B cell (primary cell): ENCODE results near the gene HAND2. TPM values are rescaled to one million over a fixed set of nuclear protein-coding genes. Genes with fewer than 3 reads are reported as not detected.

Experiments
- ATAC-seq: fragments of 200-7000 bp; cut with Tn5 transposase; one replicate; pipeline ENCODE4 v1.10.0; 2021; ENCODE audit warnings: low read depth, mild to moderate bottlenecking, moderate number of reproducible peaks, moderate library complexity
- CTCF ChIA-PET: fragments of 350-600 bp; sonication (Branson Sonifier 250); formaldehyde crosslinking; loops from one replicate; lab custom pipeline; 2021; ENCODE audit warnings: antibody characterized with exemption, inconsistent platforms; lab: Charles Lee
- POLR2A ChIA-PET: fragments of 350-600 bp; sonication (Branson Sonifier 250); formaldehyde crosslinking; loops from one replicate; lab custom pipeline; 2021; ENCODE audit warnings: antibody characterized with exemption; lab: Charles Lee
- DNase-seq: peaks from one replicate; pipeline ENCODE4 v3.0.0; 2013
- H2AFZ ChIP-seq: 2 replicates; pipeline ENCODE4 v1.6.1; 2012; ENCODE audit warnings: mild to moderate bottlenecking, low read depth, low read length; ENCODE audit not compliant: insufficient read depth, poor library complexity, severe bottlenecking
- H3K27ac ChIP-seq, 2 donors: 1 replicate in 1 of 2; 2 replicates in 1 of 2; pipeline ENCODE4 v1.5.1; 2012 to 2013; ENCODE audit warnings: low read length in 2 of 2, mild to moderate bottlenecking in 2 of 2, moderate library complexity in 1 of 2
- H3K27me3 ChIP-seq, 4 experiments: fragments of 200-600 bp in 1 of 4; sonication (generic) in 1 of 4; replicated peaks in 1 of 4; 1 replicate in 2 of 4; 2 replicates in 2 of 4; pipeline versions ENCODE4 v1.6.1 to v1.7.0; 2013 to 2016; ENCODE audit warnings: low read length in 3 of 4, mild to moderate bottlenecking in 2 of 4, mixed read lengths in 1 of 4, moderate library complexity in 1 of 4; ENCODE audit not compliant: insufficient read depth in 4 of 4, control insufficient read depth in 3 of 4; ENCODE audit errors: control extremely low read depth in 1 of 4
- H3K36me3 ChIP-seq, 2 experiments: replicated peaks in 1 of 2; 1 replicate in 1 of 2; 2 replicates in 1 of 2; pipeline versions ENCODE4 v1.6.1 to v1.7.1; 2013; ENCODE audit warnings: low read length in 1 of 2; ENCODE audit not compliant: insufficient read depth in 2 of 2, control insufficient read depth in 1 of 2; ENCODE audit errors: control extremely low read depth in 1 of 2, extremely low read depth in 1 of 2
- H3K4me1 ChIP-seq, 2 donors: fragments of 200-600 bp in 1 of 2; sonication (generic) in 1 of 2; 1 replicate in 1 of 2; 2 replicates in 1 of 2; pipeline versions ENCODE4 v1.5.1 to v1.6.1; 2013 to 2017; ENCODE audit warnings: low read length in 2 of 2; ENCODE audit not compliant: control insufficient read depth in 2 of 2, insufficient read depth in 2 of 2
- H3K4me2 ChIP-seq: replicated peaks from 2 replicates; pipeline ENCODE3; 2012; ENCODE audit warnings: mild to moderate bottlenecking, low read depth, low read length; ENCODE audit not compliant: poor library complexity, severe bottlenecking
- H3K4me3 ChIP-seq, 5 experiments: fragments of 200-600 bp in 1 of 5; sonication (generic) in 1 of 5; 1 replicate in 3 of 5; 2 replicates in 2 of 5; pipeline versions ENCODE4 v1.5.1 to v1.7.0; 2011 to 2016; ENCODE audit warnings: low read length in 4 of 5, mild to moderate bottlenecking in 4 of 5, low read depth in 2 of 5, control low read depth in 1 of 5, moderate library complexity in 1 of 5; ENCODE audit not compliant: insufficient read depth in 1 of 5; ENCODE audit errors: control extremely low read depth in 1 of 5, extremely low read depth in 1 of 5
- H3K79me2 ChIP-seq: fragments of 200-600 bp; sonication (generic); one replicate; pipeline ENCODE4 v1.6.0; 2016; ENCODE audit warnings: low read length; ENCODE audit not compliant: control insufficient read depth, insufficient read depth
- H3K9ac ChIP-seq: fragments of 200-600 bp; sonication (generic); 2 replicates; pipeline ENCODE4 v1.6.1; 2017; ENCODE audit warnings: mild to moderate bottlenecking, low read length, moderate library complexity
- H3K9me3 ChIP-seq, 3 donors: one replicate each; pipeline versions ENCODE4 v1.6.1 to v1.7.1; 2013; ENCODE audit warnings: low read length in 2 of 3; ENCODE audit not compliant: control insufficient read depth in 2 of 3, insufficient read depth in 1 of 3; ENCODE audit errors: control extremely low read depth in 1 of 3
- H4K20me1 ChIP-seq: 2 replicates; pipeline ENCODE4 v1.6.0; 2012; ENCODE audit warnings: mild to moderate bottlenecking, low read length; ENCODE audit not compliant: insufficient read depth, control insufficient read depth, poor library complexity, severe bottlenecking
- H3K27ac Mint-ChIP-seq: one replicate; pipeline ENCODE4 v1.8.0; 2021; ENCODE audit warnings: mixed read lengths
- H3K27me3 Mint-ChIP-seq: one replicate; pipeline ENCODE4 v1.8.0; 2021; ENCODE audit warnings: mixed read lengths
- H3K4me1 Mint-ChIP-seq: one replicate; pipeline ENCODE4 v1.8.0; 2021; ENCODE audit warnings: mixed read lengths
- H3K4me3 Mint-ChIP-seq: one replicate; pipeline ENCODE4 v1.8.0; 2021; ENCODE audit warnings: mixed read lengths
- H3K9me3 Mint-ChIP-seq: one replicate; pipeline ENCODE4 v1.8.0; 2022; ENCODE audit warnings: mixed read lengths; ENCODE audit not compliant: insufficient read depth
- EZH2 ChIP-seq: IDR thresholded peaks from 2 replicates; pipeline ENCODE4 v1.6.1; 2012; ENCODE audit warnings: borderline replicate concordance, low read depth, mild to moderate bottlenecking, moderate library complexity, low read length; ENCODE audit not compliant: insufficient read depth, poor library complexity, severe bottlenecking
- whole genome bisulfite sequencing: methylation state at CpG from one replicate; pipeline ENCODE4 v1.1.5; 2013; ENCODE audit warnings: missing lambda C conversion rate; ENCODE audit not compliant: insufficient coverage; 5-methylcytosine and 5-hydroxymethylcytosine counted together
- intact Hi-C: fragments of 100-400 bp; cut with micrococcal nuclease; formaldehyde crosslinking; loops from one replicate; pipeline ENCODE4 v1.10.0; 2022
- polyA plus RNA-seq: library from polyadenylated mRNA; depleted of rRNA; stranded (reverse); fragments of >200 nt; gene quantifications from 2 replicates; pipeline ENCODE4 v1.2.3, GENCODE V29; 2012
- total RNA-seq, 2 donors: library from RNA; stranded (reverse); fragments of 120-200 nt in 1 of 2; gene quantifications; 1 replicate in 1 of 2; 2 replicates in 1 of 2; pipeline versions ENCODE4 v1.2.3 to v1.2.4, GENCODE V29; 2013 to 2022
- TF ChIP-seq, protein P1 (sequence below): fragments of 200-600 bp; IDR thresholded peaks from one replicate; pipeline ENCODE4 v1.8.0; 2022; ENCODE audit warnings: antibody characterized with exemption, mild to moderate bottlenecking

HAND2 gene
- total and polyA plus RNA-seq, 2 donors (not counting 1 experiment from before 2014, with no cell fraction given), result not detected

DNA sequence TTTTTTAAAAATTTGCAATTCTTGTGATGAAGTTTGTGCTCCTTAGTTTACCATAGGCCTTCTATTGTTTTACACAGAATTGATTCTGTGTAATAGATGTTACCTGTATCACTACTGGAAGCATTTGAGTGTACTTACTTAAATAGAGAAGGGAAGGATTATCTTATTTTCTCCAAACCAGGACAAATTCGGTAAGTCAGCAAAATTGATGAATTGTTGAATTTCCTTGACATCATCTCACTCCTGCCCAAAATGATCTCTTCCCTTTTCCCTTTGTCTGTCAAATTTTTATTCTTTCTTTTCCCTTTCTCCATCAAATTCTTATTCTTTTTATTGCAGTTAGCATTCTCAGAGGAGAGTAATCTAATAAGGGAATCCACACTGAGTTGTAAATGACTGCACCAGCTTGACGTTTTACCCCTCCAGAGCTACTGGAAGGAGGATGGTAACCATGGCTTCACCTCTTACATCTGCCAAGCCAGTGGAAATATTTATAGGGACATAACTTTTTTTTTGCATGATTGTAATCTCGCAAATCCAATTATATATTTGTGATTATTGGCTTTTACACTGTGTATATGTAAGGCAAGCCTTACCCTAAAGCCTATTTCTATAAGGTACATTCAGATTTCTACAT is 42.6 kb upstream of the HAND2 start:
- Histone ChIP-seq H3K36me3 (no peaks in the 10 kb centered on the region), H3K4me1 (no peaks in the 10 kb centered on the region), H3K27me3 (peaks cover 0 to 3% (median 0%) of the 10 kb centered on the region in 4 experiments), H3K4me2 (no peak overlapping the region), H3K9me3 (no peaks in the 10 kb centered on the region), H3K9ac (no peak overlapping the region), H3K79me2 (no peaks in the 10 kb centered on the region), H3K4me3 (no peak overlapping the region), H3K27ac (no peak overlapping the region), H2AFZ (no peak overlapping the region), H4K20me1 (no peaks in the 10 kb centered on the region)
- H3K9me3 Mint-ChIP-seq, result no peaks in the 10 kb centered on the region
- intact Hi-C loops, result no loop called here
- no peak for TF ChIP-seq EZH2
- TF ChIP-seq, protein P1, sequence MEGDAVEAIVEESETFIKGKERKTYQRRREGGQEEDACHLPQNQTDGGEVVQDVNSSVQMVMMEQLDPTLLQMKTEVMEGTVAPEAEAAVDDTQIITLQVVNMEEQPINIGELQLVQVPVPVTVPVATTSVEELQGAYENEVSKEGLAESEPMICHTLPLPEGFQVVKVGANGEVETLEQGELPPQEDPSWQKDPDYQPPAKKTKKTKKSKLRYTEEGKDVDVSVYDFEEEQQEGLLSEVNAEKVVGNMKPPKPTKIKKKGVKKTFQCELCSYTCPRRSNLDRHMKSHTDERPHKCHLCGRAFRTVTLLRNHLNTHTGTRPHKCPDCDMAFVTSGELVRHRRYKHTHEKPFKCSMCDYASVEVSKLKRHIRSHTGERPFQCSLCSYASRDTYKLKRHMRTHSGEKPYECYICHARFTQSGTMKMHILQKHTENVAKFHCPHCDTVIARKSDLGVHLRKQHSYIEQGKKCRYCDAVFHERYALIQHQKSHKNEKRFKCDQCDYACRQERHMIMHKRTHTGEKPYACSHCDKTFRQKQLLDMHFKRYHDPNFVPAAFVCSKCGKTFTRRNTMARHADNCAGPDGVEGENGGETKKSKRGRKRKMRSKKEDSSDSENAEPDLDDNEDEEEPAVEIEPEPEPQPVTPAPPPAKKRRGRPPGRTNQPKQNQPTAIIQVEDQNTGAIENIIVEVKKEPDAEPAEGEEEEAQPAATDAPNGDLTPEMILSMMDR, result no peak
- no peak overlapping the region for H3K4me3 Mint-ChIP-seq
- POLR2A ChIA-PET, result no interaction called here
- ATAC-seq (no peak), DNase-seq (no peak)
- H3K27ac Mint-ChIP-seq, result no peak overlapping the region
- CTCF ChIA-PET, result no interaction called here
- H3K4me1 Mint-ChIP-seq, result no peaks in the 10 kb centered on the region
- H3K27me3 Mint-ChIP-seq, result peaks cover 6% of the 10 kb centered on the region
- no CpG with 5 or more reads among the region's 3 CpGs for WGBS

DNA sequence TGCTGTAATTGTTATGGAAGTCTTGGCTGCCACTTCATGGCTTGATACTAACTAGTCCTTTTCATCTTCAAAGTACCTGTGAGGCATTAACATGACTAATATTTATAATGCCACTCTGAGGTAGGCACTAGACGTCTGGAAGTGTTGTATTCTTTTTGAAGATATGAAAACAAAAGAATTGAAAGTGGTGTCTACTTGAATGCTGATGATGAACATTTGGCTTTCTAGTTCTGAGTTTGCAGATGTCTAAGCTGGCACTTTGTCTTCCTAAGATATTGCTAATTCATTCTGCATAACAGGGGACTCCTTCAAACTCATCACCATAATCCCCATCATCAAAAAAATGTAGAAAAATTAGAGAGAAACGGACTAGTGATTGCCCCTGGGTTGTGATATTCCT is 41.6 kb upstream of the HAND2 start:
- H3K27ac Mint-ChIP-seq, result no peak overlapping the region
- peaks cover 0 to 3% (median 0%) of the 10 kb centered on the region in 4 experiments for H3K27me3 ChIP-seq
- no peak overlapping the region for H3K4me3 ChIP-seq
- WGBS, result no CpG with 5 or more reads among the region's 2 CpGs
- no peaks in the 10 kb centered on the region for H3K36me3 ChIP-seq
- H3K27me3 Mint-ChIP-seq, result peaks cover 6% of the 10 kb centered on the region
- CTCF ChIA-PET, result no interaction called here
- POLR2A ChIA-PET, result no interaction called here
- H3K4me1 ChIP-seq, result no peaks in the 10 kb centered on the region
- no peak for TF ChIP-seq EZH2
- TF ChIP-seq, protein P1, result no peak
- no peak overlapping the region for H3K9ac ChIP-seq
- no peaks in the 10 kb centered on the region for H3K9me3 Mint-ChIP-seq
- H3K4me1 Mint-ChIP-seq, result no peaks in the 10 kb centered on the region
- no peak overlapping the region for H3K4me2 ChIP-seq
- no peaks in the 10 kb centered on the region for H4K20me1 ChIP-seq
- H3K79me2 ChIP-seq, result no peaks in the 10 kb centered on the region
- intact Hi-C loops, result no loop called here
- no peak for ATAC-seq
- no peak for DNase-seq
- H3K4me3 Mint-ChIP-seq, result no peak overlapping the region
- no peak overlapping the region for H3K27ac ChIP-seq
- H3K9me3 ChIP-seq, result no peaks in the 10 kb centered on the region
- no peak overlapping the region for H2AFZ ChIP-seq
